IPS DF 19.7 (cell line): ENCODE measurements around the gene RAPGEF3.
A peak's percentile ranks its signal among the peaks of the same experiment; 100 is the strongest.

Experiments
- DNase-seq: peaks from one replicate; pipeline ENCODE4 v3.0.0-alpha.2; 2013; ENCODE audit warnings: low read depth, low spot score

The RAPGEF3 gene

DNA sequence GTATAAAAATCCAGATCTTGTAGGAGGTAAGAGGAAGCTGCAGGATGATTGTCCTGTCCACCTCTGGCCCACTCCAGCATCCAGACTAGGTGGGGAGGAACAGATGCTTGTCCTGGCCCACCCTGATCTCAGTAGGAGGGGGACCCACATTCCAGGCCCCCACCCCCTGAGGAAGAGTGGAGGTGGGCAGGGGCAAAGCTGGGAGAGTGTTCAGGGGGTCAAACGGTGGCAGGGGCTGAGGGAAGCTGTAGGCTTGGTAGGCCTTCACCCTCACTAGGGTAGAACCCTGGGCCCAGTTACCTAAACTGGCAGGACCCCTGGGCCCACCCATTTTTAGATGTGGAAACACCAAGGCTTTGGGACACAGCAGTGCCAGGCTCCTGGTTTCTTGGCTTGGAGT lies 18.5 kb upstream of the RAPGEF3 start:
- no peak for DNase-seq

- DNase-seq, result no peak
Measured at GRCh38 chr12:47776471-47777143, 17.9 kb upstream of the RAPGEF3 start.

DNA sequence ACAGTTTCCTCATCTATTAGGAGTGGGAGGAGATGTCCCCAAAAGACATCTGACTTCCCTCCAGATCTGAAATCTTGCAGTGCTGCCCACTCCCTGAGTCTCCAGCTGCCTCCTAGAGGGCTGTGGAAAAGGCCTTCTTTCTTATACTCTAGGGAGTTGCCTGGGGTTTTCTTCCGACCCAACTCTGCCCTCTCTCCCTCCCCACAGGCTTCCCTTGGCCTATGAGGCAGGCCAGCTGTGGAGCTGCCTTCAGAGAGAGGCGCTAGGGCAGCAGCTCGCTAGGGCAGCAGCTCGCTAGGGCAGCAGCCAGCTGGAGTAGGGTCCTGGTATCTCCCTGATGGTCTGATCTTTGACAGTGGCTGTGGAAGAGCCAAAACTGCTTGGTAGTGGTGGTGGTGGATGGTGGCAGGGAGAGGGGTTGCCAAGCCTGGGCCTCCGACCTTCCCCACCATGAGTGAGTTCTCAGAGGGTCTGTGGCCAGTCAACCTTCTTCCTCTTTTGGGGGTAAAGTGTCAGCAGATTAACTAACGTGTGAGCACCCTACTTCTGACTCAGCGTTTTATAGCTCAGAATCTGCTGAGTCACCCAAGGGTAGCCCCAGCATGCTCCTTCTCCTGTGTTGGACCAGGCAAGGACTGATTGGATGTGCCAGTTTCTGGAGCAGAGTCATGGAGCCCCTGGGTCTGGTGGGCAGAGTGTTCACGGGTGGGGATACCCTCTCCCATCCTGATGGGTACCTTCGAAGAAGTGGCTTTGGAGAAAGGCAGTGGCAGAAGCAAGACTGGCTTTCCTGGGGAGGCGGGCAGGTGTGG lies 16.6 kb upstream of the RAPGEF3 start:
- DNase-seq, result no peak

GRCh38 chr12:47774663-47775062 lies 16.0 kb upstream of the RAPGEF3 start:
- DNase-seq, result no peak

- no peak for DNase-seq
Measured at GRCh38 chr12:47773858-47774580, 15.3 kb upstream of the RAPGEF3 start.

DNA sequence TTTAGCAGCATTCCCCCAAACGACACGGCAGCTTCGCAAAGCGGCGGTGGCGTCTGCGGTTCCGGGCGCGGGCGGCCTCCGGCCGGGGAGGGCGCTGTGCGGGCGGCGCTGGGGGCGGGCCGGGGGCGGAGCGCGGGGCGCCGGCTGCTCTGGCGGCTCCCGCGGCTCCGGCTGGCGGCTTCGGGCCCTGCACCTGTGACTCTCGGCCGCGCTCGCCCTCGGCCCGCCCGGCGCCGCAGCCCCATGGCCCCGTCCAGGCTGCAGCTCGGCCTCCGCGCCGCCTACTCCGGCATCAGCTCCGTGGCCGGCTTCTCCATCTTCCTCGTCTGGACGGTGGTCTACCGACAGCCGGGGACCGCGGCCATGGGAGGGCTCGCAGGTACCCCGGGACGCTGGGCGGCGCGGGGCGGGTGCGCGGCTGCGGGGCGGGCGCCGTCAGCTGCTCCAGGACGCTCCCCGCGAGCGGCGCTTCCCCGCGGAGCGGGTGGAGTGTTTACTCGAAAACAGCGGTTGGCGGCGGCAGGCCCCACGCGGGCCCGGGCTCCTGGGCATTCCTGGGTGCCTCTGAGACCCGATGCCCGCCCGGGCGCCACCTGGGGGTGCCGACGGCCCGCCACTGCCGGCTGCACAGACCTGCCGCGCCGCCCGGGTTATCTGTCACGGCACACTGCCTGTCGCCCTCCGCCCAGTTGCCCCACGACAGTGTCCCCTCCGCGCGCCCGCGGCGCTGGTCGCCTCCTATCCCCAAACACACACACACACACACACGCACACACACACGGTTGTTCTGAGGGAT lies 14.6 kb upstream of the RAPGEF3 start, which contains the start of gene SLC48A1:
Gene SLC48A1 (plus strand): TSS at position 177 of the 796 bp plus-strand sequence. CDS start 67 bp downstream, at position 244.
- DNase-seq, result no peak

GRCh38 chr12:47772738-47773061 lies 14.0 kb upstream of the RAPGEF3 start:
- no peak for DNase-seq

DNA sequence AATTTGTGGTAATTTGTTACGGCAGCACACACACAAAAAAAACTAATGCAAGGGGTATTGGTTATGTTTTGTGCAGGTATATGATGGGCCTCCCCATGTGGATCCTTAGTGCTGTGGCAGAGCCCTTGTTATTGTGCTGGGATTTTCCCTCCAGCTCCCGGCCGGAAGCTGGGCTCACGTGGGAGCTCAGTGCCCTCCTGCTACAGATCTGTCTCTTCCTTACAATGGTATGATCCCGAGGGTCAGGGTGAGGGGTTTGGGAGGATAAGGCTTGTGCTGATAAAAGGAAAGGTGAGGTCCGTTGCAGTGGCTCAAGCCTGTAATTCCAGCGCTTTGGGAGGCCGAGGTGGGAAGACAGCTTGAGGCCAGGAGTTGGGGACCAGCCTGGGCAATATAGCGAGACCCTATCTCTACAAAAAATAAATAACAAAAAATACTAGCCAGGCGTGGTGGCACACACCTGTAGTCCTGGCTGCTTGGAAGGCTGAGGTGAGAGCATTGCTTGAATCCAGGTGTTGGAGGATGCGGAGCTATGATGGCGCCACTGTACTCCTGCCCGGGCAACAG lies 13.5 kb upstream of the RAPGEF3 start:
- no peak for DNase-seq

GRCh38 chr12:47771304-47771703 lies 12.6 kb upstream of the RAPGEF3 start:
- no peak for DNase-seq

- no peak for DNase-seq
Measured at GRCh38 chr12:47770086-47770726, 11.5 kb upstream of the RAPGEF3 start.

DNA sequence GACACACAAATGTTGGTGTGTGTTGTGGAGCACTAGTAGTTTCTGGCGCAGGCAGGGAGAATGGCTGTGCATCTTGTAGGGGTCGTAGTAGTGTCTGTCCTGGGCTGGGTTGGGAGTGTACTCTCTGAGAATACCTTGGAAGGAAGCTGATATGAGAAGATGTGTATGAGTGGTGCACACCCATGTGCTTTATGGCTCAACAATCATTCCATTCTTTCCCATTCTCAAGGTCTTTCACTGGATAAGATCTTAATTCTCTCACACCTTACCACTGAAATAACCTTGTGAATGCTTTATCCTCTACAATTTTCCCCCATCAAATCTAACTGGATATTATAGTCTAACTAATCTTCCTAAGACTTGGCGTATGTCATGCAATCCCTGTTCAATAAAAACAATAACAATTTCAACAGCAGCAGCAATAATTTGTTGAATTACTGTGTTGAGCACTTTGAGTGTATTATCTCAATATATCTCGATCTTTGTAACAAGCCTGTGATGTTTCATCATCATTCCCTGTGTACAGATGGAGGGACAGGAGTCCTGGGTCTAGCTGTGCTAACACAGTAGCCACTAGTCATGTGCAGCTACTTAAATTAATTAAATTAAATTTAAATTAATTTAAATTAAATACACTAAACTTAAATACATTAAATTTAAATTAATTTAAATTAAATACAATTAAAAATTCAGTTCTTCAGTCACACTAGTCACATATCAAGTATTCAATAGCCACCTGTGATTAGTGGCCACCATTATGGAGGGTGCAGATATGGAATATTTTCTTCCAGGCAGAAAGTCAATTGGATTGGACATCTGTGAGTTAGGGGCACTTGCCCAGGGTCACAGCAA lies 10.8 kb upstream of the RAPGEF3 start:
- no peak for DNase-seq

DNA sequence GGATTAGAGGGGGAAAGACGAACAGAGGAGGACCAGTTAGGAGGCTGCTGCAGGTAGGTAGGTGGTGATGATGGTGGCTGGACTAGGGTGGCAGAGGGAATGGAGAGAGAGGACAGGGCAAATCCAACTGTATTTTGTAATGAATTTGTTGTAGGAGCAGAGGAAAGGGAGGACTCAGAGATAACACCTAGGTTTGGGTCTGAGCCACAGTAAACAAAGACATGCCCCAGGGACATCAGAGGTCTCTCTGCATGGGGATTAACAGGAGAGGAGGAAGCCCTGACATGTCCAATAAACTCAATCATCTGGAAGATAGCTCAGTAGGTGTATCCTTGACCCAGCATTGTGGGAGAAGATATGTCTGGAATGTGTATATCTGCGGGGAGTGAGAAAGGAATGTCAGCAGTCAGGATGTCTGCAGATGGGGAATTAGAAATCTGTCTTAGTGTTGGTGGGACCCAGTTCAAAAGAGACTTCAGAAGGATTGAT lies 9.7 kb upstream of the RAPGEF3 start:
- DNase-seq, result peak; percentile 54

GRCh38 chr12:47767216-47767724 lies 8.6 kb upstream of the RAPGEF3 start:
- no peak for DNase-seq

DNA sequence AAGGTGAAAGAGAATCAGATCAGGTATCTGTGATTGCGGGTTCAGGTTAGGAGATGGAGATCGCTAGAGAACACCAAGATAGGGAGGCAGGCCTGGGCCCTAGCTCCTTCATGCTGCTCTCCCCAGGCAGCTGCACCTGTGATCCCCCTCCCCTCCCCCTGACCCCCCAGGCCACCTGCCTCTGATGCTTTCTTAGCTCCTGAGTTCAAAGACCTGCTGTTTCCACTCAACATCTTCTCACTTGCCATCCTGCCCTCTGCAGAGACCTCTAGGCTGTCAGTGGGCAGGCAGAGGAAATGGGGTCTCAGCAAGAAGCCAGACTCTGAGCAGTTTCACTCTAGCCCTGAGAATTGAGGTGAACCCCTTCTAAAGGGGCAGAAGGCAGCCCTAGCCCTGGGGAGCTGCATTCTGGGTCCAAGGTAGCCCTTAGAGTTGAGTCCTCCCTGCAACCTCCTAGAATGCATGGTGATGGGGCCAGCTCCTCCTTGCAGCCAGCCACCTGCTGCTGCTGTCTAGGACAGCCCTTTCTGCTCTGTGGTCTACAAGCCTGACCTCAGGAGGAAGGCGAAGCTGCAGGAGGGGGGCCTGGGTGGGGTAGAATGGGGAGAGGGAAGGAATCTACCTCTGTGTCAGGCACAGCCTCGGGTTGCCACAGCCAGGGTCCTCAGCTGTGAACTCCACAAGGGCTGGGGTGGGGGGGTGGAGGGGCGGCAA lies 8.0 kb upstream of the RAPGEF3 start:
- no peak for DNase-seq

GRCh38 chr12:47763481-47764346 lies 5.0 kb upstream of the RAPGEF3 start:
- DNase-seq, result no peak

DNA sequence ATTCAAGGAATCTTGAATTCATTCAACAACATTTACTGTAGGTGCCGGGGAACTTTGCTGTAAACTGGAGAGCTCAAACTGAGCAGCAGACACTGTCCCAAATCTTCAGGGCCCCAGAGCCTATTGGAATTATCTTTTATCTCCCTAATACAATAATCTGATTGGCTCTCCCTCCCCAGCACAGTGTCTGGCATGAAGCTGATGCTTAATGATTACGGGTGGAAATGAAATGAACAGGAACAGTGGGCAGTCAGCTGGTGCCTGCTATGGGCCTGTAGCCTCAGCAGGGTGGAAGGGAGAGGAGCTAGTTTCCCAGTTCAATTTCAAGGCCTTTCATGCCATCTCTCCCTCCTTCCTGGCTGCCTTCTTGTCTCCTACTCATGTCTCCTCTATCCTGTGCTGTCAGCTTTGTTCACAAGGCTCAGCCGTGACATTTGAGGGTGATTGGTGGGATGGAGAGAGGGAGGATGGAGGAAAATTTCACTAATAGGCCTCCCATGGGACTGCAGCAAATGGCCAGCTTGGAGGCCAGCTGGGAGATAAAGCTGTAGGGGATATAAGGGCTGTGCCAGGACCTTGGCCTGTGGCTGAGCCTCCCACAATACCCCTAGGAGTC lies 4.3 kb upstream of the RAPGEF3 start:
- no peak for DNase-seq

GRCh38 chr12:47758584-47758833 lies 171 bp downstream of the RAPGEF3 start:
- DNase-seq, result no peak
